Gastroesophageal sphincter (tissue), 3 donors: Measurements from ENCODE around the gene DDX51.

Source experiments
- CTCF ChIP-seq, 4 experiments: fragments of 200-600 bp in 2 of 4; fragments of 450-650 bp in 2 of 4; sonication (generic) in 1 of 4; IDR thresholded peaks; one replicate each; pipeline ENCODE4 v1.5.1; 2017 to 2019; ENCODE audit warnings: antibody characterized with exemption in 4 of 4, mild to moderate bottlenecking in 2 of 4, moderate library complexity in 2 of 4
- POLR2AphosphoS5 ChIP-seq: sonication (generic); formaldehyde crosslinking; IDR thresholded peaks from one replicate; pipeline ENCODE4 v1.6.1; 2017; ENCODE audit warnings: antibody characterized with exemption

- TF ChIP-seq CTCF (IDR thresholded peaks at IDR 0.05) = no peak
- no peak for TF ChIP-seq POLR2AphosphoS5
Measured at GRCh38 chr12:132146772-132147422, 2.8 kb upstream of the DDX51 start.
